MCF 10A (cell line): ENCODE measurements around the gene TMEM143. TPM values are rescaled to one million over a fixed set of nuclear protein-coding genes. Genes with fewer than 3 reads are reported as not detected.

Experiments
- BruUV-seq: library from RNA; stranded (reverse); fragments of 400-500 nt; replicated peaks from 2 replicates; lab custom pipeline; 2021; lab: Mats Ljungman, UMichigan
- CTCF ChIA-PET: fragments of 300-600 bp; sonication (Branson Sonifier 250); formaldehyde crosslinking; extraction: SDS; loops from one replicate; lab custom pipeline; 2021; ENCODE audit warnings: antibody characterized with exemption, inconsistent platforms; lab: Yijun Ruan, JAX
- POLR2A ChIA-PET: fragments of 300-600, 350-650 bp; sonication (Branson Sonifier 250); formaldehyde crosslinking; extraction: SDS; loops from one replicate; lab custom pipeline; 2020; ENCODE audit warnings: antibody characterized with exemption, inconsistent platforms; lab: Yijun Ruan, JAX
- DNase-seq: peaks from one replicate; pipeline ENCODE4 v3.0.0-alpha.2; 2018; ENCODE audit not compliant: unreplicated experiment
- H3K27ac Mint-ChIP-seq: one replicate; pipeline ENCODE4 v1.8.0; 2022; ENCODE audit warnings: mild to moderate bottlenecking, low read depth, mixed read lengths; ENCODE audit not compliant: unreplicated experiment
- H3K27me3 Mint-ChIP-seq: one replicate; pipeline ENCODE4 v1.8.0; 2022; ENCODE audit warnings: mixed read lengths; ENCODE audit not compliant: insufficient read depth, unreplicated experiment
- H3K36me3 Mint-ChIP-seq: one replicate; pipeline ENCODE4 v1.8.0; 2022; ENCODE audit warnings: mild to moderate bottlenecking, moderate library complexity, mixed read lengths; ENCODE audit not compliant: insufficient read depth, unreplicated experiment
- H3K4me1 Mint-ChIP-seq: one replicate; pipeline ENCODE4 v1.8.0; 2022; ENCODE audit warnings: mixed read lengths; ENCODE audit not compliant: insufficient read depth, unreplicated experiment
- H3K4me3 Mint-ChIP-seq: one replicate; pipeline ENCODE4 v1.8.0; 2022; ENCODE audit warnings: mild to moderate bottlenecking, moderate library complexity, mixed read lengths; ENCODE audit not compliant: unreplicated experiment
- H3K9me3 Mint-ChIP-seq: one replicate; pipeline ENCODE4 v1.8.0; 2022; ENCODE audit warnings: mixed read lengths; ENCODE audit not compliant: unreplicated experiment
- CTCF ChIP-seq: fragments of 200-600 bp; IDR thresholded peaks from one replicate; pipeline ENCODE4 v1.8.0; 2022; ENCODE audit warnings: antibody characterized with exemption, mild to moderate bottlenecking; ENCODE audit not compliant: unreplicated experiment
- intact Hi-C: fragments of 100-400 bp; cut with micrococcal nuclease; formaldehyde crosslinking; loops from 2 replicates; pipeline ENCODE4 v1.14.1; 2022
- total RNA-seq: library from RNA; stranded (reverse); gene quantifications from 2 replicates; pipeline ENCODE4 v1.2.3, GENCODE V29; 2022

The TMEM143 gene
- total RNA-seq, 1 experiment from 2014 or later = 6.0 TPM

- Mint-ChIP-seq H3K27me3 (no peaks in the 10 kb centered on the region), H3K27ac (no peak overlapping the region), H3K4me3 (no peak overlapping the region), H3K4me1 (no peaks in the 10 kb centered on the region), H3K9me3 (no peaks in the 10 kb centered on the region), H3K36me3 (peaks cover 14% of the 10 kb centered on the region)
- POLR2A ChIA-PET = interaction anchor here (0.6 to 2.4 kb wide), 2 partner anchors 10 to 1623 kb away, joined by 4 to 10 read pairs; partner anchors contain the start of genes SYNGR4 and TMEM143
- no TSS peak for BruUV-seq
- CTCF ChIA-PET = interaction anchor here (0.6 to 0.7 kb wide), 3 partner anchors 9 to 201 kb away, joined by 3 to 4 read pairs (median 3); no protein-coding TSS in a partner anchor
- intact Hi-C loops = no loop called here
- no peak for DNase-seq
- no peak for TF ChIP-seq CTCF
These were observed 10.1 kb downstream of the TMEM143 start for GRCh38 chr19:48353677-48354076.

GRCh38 chr19:48351341-48351752 is 12.4 kb downstream of the TMEM143 start:
- no TSS peak for BruUV-seq
- POLR2A ChIA-PET = interaction anchor here (1.3 kb wide), 1 partner anchor 10 kb away, joined by 5 read pairs; no protein-coding TSS in a partner anchor
- Mint-ChIP-seq H3K27ac (no peak overlapping the region), H3K4me3 (no peak overlapping the region), H3K4me1 (no peaks in the 10 kb centered on the region), H3K27me3 (no peaks in the 10 kb centered on the region), H3K9me3 (no peaks in the 10 kb centered on the region), H3K36me3 (peaks cover under 1% of the 10 kb centered on the region)
- CTCF ChIA-PET = interaction anchor here (0.8 to 1.6 kb wide), 4 partner anchors 10 to 40 kb away, joined by 4 to 5 read pairs (median 4); partner anchors contain the start of gene KDELR1
- DNase-seq = peak; percentile 74
- intact Hi-C loops = no loop called here
- peak; percentile 70 for TF ChIP-seq CTCF

GRCh38 chr19:48350856-48351255 is 12.9 kb downstream of the TMEM143 start:
- intact Hi-C loops = no loop called here
- POLR2A ChIA-PET = interaction anchor here (1.3 kb wide), 1 partner anchor 10 kb away, joined by 5 read pairs; no protein-coding TSS in a partner anchor

More at GRCh38 chr19:48350856-48351255, 12.9 kb downstream of the TMEM143 start:
- no peak for DNase-seq
- Mint-ChIP-seq H3K4me3 (no peak overlapping the region), H3K27me3 (no peaks in the 10 kb centered on the region), H3K9me3 (no peaks in the 10 kb centered on the region), H3K4me1 (no peaks in the 10 kb centered on the region), H3K27ac (no peak overlapping the region), H3K36me3 (peaks cover 4% of the 10 kb centered on the region)
- no peak for TF ChIP-seq CTCF
- BruUV-seq = no TSS peak
- CTCF ChIA-PET = interaction anchor here (0.6 to 1.6 kb wide), 5 partner anchors 10 to 63 kb away, joined by 3 to 5 read pairs (median 4); partner anchors contain the start of gene KDELR1
